HG03520 (cell line): ENCODE results near the gene ORC3.
"Not testable (repeated sequence)": the region's sequence is repeated elsewhere in the genome, so short reads cannot be mapped to it uniquely, and the experiment has no call there.

Source experiments
- ATAC-seq: cut with Tn5 transposase; IDR thresholded peaks from one replicate; pipeline ENCODE4 v1.9.1; 2021; ENCODE audit warnings: mild to moderate bottlenecking, moderate library complexity; ENCODE audit not compliant: unreplicated experiment

ORC3 gene

DNA sequence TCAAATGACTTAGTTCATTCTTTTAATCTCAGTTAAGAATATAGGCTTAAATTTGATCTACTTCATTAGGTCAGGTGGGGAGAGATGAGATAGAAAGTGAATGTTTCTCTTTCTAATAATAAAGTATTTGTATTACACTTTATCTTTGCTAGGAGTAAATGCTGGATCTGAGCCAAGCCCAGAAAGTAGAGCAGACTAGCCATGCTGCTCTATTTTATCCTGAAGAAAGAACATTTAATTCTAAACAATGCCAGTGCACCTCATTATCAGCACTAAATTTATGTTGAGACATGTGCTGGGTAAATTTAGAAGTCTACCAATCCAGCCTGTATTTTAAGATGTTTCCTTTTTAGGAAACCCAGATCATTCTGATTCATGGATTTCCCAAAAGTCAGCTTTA lies 68.6 kb downstream of the ORC3 start:
- ATAC-seq, result no peak

- ATAC-seq, result no peak
Measured at GRCh38 chr6:87660226-87660911, 70.4 kb downstream of the ORC3 start.

- no peak for ATAC-seq
Measured at GRCh38 chr6:87661016-87661415, 71.1 kb downstream of the ORC3 start.

- ATAC-seq, result no peak
Measured at GRCh38 chr6:87661503-87661902, 71.6 kb downstream of the ORC3 start.

GRCh38 chr6:87663434-87663833 lies 73.5 kb downstream of the ORC3 start:
- ATAC-seq, result no peak

GRCh38 chr6:87664921-87665485 lies 75.1 kb downstream of the ORC3 start:
- no peak for ATAC-seq

GRCh38 chr6:87667032-87667431 lies 77.1 kb downstream of the ORC3 start:
- ATAC-seq, result no peak

DNA sequence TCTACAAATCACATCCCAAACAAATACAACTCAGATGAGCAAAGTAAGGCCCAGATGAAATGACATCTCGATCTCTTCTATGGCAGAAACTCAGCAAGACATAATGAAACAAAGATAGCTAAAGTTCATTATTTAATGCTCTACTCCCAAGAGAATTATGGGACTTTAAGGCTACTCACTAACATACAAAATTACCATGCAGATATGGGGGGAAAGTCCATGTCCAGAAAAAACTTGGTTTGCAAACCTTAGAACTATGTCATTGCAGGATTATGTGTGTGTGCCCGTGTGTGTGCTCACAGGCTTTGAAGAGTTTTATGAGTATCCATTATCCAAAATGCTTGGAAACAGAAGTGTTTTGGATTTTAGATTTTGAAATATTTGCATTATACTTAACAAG lies 78.1 kb downstream of the ORC3 start:
- no peak for ATAC-seq

GRCh38 chr6:87669051-87669450 lies 79.1 kb downstream of the ORC3 start:
- ATAC-seq, result no peak

GRCh38 chr6:87670707-87671106 lies 80.8 kb downstream of the ORC3 start:
- ATAC-seq, result no peak

GRCh38 chr6:87671555-87672029 lies 81.7 kb downstream of the ORC3 start:
- no peak for ATAC-seq

DNA sequence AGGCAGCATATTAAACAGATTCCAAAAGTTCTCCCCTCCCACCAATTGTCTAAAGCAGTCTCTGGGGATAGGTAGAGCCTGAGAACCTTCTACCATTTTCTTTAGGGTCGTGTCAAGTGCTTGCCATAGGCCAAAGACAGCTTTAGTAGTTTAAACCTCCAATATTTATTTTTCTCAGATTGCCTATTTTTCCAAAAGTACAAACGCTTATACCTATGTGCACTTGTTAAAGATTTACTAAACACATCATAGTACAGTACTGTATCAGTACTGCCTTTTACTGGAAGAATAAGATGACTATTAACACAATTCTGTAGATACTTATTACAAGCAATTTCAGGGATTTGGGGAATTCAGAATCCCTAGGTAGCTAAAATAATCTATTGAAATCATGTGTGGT lies 82.7 kb downstream of the ORC3 start:
- ATAC-seq, result no peak

DNA sequence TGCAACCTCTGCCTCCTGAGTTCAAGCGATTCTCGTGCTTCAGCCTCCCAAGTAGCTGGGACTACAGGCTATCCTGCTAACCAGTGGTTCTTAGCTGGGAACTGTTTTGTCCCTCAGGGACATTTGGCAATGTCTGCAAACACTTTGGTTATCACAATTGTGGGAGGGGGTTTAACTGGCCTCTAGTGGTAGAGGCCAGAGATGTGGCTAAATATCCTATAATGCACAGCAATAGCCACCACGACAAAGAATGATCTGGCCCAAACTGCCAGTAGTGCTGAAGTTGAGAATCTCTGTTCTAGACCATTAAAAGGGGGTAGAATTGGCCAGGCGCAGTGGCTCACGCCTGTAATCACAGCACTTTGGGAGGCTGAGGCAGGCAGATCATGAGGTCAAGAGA lies 83.3 kb downstream of the ORC3 start:
- no peak for ATAC-seq

DNA sequence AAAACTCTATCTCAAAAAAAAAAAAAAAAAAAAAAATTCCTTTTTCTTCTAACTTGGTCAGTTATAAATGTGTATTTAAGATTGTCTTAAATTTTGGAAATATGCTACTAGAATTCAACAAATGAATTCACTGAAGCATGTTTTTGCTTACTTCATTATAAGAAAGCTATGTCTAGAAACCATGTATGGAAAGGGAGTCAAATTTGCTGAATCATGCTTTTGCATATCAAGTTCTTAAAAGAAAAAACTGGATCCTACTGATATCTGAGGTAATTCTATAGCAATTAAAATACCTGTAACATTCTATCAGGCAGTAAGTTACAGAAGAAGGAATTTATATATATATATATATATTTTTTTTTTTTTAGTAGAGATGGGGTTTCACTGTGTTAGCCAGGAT lies 84.4 kb downstream of the ORC3 start:
- no peak for ATAC-seq

- no peak for ATAC-seq
Measured at GRCh38 chr6:87675004-87675681, 85.2 kb downstream of the ORC3 start.

DNA sequence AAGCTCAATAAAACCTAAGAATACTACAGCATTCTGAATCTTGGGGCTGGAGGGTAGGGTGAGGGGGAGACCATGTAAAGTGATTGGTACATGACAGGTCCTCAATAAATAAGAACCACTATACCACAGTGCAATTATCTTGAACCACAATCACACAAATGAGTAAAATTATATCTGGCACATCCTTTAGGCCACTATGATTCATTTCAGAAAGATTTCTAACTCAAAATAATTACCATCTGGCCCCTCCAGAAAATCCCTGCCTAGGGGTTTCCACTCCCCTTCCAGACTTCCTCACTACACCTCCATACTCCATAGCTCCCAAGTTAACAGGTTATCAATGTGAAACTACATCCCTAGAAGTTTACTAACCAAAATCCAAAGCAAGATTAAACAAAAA lies 92.4 kb downstream of the ORC3 start:
- peak; percentile 51 for ATAC-seq

- ATAC-seq, result no peak
Measured at GRCh38 chr6:87683890-87684289, 94.0 kb downstream of the ORC3 start.

- no peak for ATAC-seq
Measured at GRCh38 chr6:87684895-87685654, 95.1 kb downstream of the ORC3 start.

DNA sequence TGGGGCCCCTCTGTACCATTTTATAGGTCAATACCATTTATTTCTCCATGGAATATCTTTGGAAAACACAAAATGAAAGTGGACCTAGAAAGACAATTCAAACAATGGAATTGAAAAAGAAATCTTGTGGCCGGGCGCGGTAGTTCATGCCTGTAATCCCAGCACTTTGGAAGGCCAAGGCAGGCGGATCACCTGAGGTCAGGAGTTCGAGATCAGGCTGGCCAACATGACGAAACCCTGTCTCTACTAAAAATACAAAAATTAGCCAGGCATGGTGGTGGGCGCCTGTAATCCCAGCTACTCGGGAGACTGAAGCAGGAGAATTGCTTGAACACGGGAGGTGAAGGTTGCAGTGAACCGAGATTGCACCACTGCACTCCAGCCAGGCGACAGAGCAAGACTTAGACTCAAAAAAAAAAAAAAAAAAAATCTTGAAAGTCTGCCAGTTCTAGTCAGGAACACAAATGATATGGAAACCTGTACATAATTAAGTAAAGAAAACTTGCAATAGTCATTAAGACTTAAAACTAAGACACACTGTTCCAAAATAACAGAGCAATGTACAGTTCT lies 96.8 kb downstream of the ORC3 start:
- not testable (repeated sequence) for ATAC-seq

DNA sequence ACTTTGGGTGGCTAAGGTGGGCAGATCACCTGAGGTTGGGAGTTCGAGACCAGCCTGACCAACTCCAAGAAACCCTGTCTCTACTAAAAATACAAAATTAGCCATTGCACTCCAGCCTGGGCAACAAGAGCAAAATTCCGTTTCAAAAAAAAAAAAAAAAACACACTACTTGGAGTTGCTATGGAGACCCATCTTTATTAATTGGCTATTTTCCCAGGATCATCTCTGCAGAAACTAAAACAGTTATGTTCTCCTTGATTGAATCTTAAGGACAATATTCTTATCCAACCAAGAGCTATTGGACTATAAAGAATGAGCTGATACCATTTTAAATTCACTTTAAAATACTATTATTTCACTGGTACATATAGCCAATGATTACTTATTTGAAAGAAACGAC lies 97.4 kb downstream of the ORC3 start:
- ATAC-seq, result no peak

GRCh38 chr6:87687893-87688292 lies 98.0 kb downstream of the ORC3 start:
- ATAC-seq, result not testable (repeated sequence)
